Measurements from ENCODE around the gene IQCC. TPM values are rescaled to one million over a fixed set of nuclear protein-coding genes. Genes with fewer than 3 reads are reported as not detected.

The IQCC gene
- total RNA-seq, 1 donor from 2014 or later = 1.9 TPM

DNA sequence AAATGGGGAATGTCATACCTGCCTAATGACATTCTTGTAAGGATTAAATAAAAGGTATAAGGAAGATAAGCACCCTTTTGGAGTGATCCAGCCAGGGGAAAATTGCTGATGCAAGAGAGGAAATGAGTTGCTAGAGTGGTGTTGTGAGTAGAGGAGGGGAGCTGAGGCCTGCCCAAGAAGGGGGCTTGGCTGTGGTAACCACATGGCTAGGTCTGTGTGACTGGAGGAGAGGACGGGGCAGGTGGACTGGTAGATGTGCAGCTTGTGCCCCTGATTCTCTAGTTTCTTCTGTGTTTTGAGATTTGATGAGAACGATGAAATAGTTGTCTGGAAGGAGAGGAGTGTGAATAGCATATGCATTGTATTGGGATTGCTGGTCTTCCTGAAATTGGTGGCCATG, 19.4 kb upstream of the IQCC start:
- no peaks in the 10 kb centered on the region for H3K9me3 Mint-ChIP-seq (ENCODE audit: unreplicated experiment)
- peak overlapping the region; percentile 33 for H3K27ac Mint-ChIP-seq (ENCODE audit: unreplicated experiment)
- no peak overlapping the region for H3K4me3 Mint-ChIP-seq (ENCODE audit: unreplicated experiment)
- TF ChIP-seq, protein P1, sequence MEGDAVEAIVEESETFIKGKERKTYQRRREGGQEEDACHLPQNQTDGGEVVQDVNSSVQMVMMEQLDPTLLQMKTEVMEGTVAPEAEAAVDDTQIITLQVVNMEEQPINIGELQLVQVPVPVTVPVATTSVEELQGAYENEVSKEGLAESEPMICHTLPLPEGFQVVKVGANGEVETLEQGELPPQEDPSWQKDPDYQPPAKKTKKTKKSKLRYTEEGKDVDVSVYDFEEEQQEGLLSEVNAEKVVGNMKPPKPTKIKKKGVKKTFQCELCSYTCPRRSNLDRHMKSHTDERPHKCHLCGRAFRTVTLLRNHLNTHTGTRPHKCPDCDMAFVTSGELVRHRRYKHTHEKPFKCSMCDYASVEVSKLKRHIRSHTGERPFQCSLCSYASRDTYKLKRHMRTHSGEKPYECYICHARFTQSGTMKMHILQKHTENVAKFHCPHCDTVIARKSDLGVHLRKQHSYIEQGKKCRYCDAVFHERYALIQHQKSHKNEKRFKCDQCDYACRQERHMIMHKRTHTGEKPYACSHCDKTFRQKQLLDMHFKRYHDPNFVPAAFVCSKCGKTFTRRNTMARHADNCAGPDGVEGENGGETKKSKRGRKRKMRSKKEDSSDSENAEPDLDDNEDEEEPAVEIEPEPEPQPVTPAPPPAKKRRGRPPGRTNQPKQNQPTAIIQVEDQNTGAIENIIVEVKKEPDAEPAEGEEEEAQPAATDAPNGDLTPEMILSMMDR (IDR thresholded peaks at IDR 0.05; ENCODE audit: unreplicated experiment) = no peak
- H3K36me3 Mint-ChIP-seq (ENCODE audit: low read depth, unreplicated experiment) = peaks cover 59% of the 10 kb centered on the region
- peaks cover 8% of the 10 kb centered on the region for H3K27me3 Mint-ChIP-seq (ENCODE audit: unreplicated experiment)
- DNase-seq (ENCODE audit: low spot score) = no peak
- peaks cover 24% of the 10 kb centered on the region for H3K4me1 Mint-ChIP-seq (ENCODE audit: unreplicated experiment)

DNA sequence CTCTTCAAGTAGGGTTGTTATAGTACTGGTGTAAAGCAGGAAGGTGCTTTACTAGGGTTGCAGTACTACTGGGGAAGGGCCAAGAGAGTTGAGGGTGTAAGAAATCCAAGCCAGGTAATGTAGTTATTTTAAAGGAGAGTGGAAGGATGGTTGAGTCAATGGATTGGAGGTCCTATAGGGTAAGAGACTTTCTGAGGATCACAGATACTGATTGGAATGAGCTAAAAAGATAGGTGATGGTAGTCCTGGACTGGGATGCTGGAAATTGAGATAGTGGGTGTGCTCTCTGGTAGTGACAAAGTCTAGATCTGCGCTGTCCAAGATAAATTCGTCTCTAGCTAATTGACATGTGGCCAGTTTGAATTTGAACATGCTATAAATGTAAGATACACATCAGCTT, 19.0 kb upstream of the IQCC start:
- H3K27ac Mint-ChIP-seq (ENCODE audit: unreplicated experiment) = peak overlapping the region; percentile 33
- H3K4me1 Mint-ChIP-seq (ENCODE audit: unreplicated experiment) = peaks cover 20% of the 10 kb centered on the region
- peaks cover 8% of the 10 kb centered on the region for H3K27me3 Mint-ChIP-seq (ENCODE audit: unreplicated experiment)
- no peaks in the 10 kb centered on the region for H3K9me3 Mint-ChIP-seq (ENCODE audit: unreplicated experiment)
- H3K4me3 Mint-ChIP-seq (ENCODE audit: unreplicated experiment) = peak overlapping the region; percentile 6
- TF ChIP-seq, protein P1 (IDR thresholded peaks at IDR 0.05; ENCODE audit: unreplicated experiment) = no peak
- no peak for DNase-seq (ENCODE audit: low spot score)
- peaks cover 58% of the 10 kb centered on the region for H3K36me3 Mint-ChIP-seq (ENCODE audit: low read depth, unreplicated experiment)

DNA sequence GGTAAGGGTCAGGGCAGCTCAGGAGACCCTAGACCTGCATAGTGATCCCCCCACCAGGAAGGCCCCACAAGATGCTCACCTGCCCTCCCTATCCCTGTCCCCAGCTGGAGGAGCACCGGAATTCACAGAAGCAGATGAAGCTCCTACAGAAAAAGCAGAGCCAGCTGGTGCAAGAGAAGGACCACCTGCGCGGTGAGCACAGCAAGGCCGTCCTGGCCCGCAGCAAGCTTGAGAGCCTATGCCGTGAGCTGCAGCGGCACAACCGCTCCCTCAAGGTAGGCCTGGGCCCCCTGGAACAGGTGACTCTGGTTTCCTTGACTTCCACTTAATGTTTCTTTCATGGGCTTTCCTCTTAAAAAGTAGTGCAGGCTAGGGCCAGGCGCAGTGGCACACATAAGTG, 17.6 kb upstream of the IQCC start:
- peaks cover 18% of the 10 kb centered on the region for H3K4me1 Mint-ChIP-seq (ENCODE audit: unreplicated experiment)
- TF ChIP-seq, protein P1 (IDR thresholded peaks at IDR 0.05; ENCODE audit: unreplicated experiment) = no peak

DNA sequence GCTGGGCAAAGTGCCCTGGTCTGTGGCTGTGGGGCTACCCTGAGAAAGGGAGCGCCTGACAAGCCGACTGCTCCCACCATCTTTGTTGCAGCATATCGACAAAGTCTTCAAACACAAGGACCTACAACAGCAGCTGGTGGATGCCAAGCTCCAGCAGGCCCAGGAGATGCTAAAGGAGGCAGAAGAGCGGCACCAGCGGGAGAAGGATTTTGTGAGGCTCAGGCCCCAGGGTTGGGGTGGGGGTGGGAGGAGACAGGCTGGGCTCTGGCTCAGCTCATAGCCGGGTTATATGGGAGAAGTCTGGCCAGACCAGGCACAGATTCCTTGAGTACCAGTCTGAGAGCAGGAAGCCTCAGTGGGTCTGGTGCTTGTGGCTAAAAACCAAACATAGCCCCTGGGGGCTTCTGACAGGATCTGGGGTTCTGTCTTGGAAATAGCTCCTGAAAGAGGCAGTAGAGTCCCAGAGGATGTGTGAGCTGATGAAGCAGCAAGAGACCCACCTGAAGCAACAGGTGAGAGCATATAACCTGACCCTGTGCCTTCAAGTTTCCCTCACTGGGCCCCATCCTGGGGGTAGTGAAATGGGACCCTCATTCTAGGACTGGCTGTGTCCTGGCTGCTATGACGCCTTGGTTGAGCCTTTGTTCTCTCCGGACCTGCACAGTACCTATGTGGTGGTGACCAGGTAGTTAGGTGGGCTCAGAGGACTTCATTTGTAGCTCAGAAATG, 13.1 kb upstream of the IQCC start:
- H3K36me3 Mint-ChIP-seq (ENCODE audit: low read depth, unreplicated experiment) = peaks cover 64% of the 10 kb centered on the region
- peak overlapping the region; percentile 81 for H3K4me3 Mint-ChIP-seq (ENCODE audit: unreplicated experiment)
- H3K27me3 Mint-ChIP-seq (ENCODE audit: unreplicated experiment) = peaks cover 8% of the 10 kb centered on the region
- TF ChIP-seq, protein P1 (IDR thresholded peaks at IDR 0.05; ENCODE audit: unreplicated experiment) = no peak
- no peaks in the 10 kb centered on the region for H3K9me3 Mint-ChIP-seq (ENCODE audit: unreplicated experiment)
- peaks cover 18% of the 10 kb centered on the region for H3K4me1 Mint-ChIP-seq (ENCODE audit: unreplicated experiment)
- DNase-seq (ENCODE audit: low spot score) = no peak
- H3K27ac Mint-ChIP-seq (ENCODE audit: unreplicated experiment) = peak overlapping the region; percentile 52

More for the DNA sequence above, 17.6 kb upstream of the IQCC start:
- no peak overlapping the region for H3K27ac Mint-ChIP-seq (ENCODE audit: unreplicated experiment)
- H3K4me3 Mint-ChIP-seq (ENCODE audit: unreplicated experiment) = no peak overlapping the region
- peaks cover 62% of the 10 kb centered on the region for H3K36me3 Mint-ChIP-seq (ENCODE audit: low read depth, unreplicated experiment)
- peaks cover 10% of the 10 kb centered on the region for H3K27me3 Mint-ChIP-seq (ENCODE audit: unreplicated experiment)
- DNase-seq (ENCODE audit: low spot score) = no peak
- H3K9me3 Mint-ChIP-seq (ENCODE audit: unreplicated experiment) = no peaks in the 10 kb centered on the region

DNA sequence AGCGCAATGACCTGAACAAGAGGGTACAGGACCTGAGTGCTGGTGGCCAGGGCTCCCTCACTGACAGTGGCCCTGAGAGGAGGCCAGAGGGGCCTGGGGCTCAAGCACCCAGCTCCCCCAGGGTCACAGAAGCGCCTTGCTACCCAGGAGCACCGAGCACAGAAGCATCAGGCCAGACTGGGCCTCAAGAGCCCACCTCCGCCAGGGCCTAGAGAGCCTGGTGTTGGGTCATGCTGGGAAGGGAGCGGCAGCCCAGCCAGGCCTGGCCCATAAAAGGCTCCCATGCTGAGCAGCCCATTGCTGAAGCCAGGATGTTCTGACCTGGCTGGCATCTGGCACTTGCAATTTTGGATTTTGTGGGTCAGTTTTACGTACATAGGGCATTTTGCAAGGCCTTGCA, 10.5 kb upstream of the IQCC start:
- Mint-ChIP-seq H3K36me3 (ENCODE audit: low read depth, unreplicated experiment) (peaks cover 55% of the 10 kb centered on the region), H3K27me3 (ENCODE audit: unreplicated experiment) (peaks cover 15% of the 10 kb centered on the region), H3K27ac (ENCODE audit: unreplicated experiment) (no peak overlapping the region), H3K9me3 (ENCODE audit: unreplicated experiment) (no peaks in the 10 kb centered on the region), H3K4me3 (ENCODE audit: unreplicated experiment) (no peak overlapping the region), H3K4me1 (ENCODE audit: unreplicated experiment) (peaks cover 22% of the 10 kb centered on the region)
- DNase-seq (ENCODE audit: low spot score) = no peak
- TF ChIP-seq, protein P1 (IDR thresholded peaks at IDR 0.05; ENCODE audit: unreplicated experiment) = no peak
